HG03354 (cell line): ENCODE results near the gene TMEM82.
A peak's percentile ranks its signal among the peaks of the same experiment; 100 is the strongest.

Experiments
- ATAC-seq: cut with Tn5 transposase; IDR thresholded peaks from one replicate; pipeline ENCODE4 v1.9.1; 2021; ENCODE audit warnings: mild to moderate bottlenecking; ENCODE audit not compliant: unreplicated experiment, poor library complexity, severe bottlenecking

Gene TMEM82

DNA sequence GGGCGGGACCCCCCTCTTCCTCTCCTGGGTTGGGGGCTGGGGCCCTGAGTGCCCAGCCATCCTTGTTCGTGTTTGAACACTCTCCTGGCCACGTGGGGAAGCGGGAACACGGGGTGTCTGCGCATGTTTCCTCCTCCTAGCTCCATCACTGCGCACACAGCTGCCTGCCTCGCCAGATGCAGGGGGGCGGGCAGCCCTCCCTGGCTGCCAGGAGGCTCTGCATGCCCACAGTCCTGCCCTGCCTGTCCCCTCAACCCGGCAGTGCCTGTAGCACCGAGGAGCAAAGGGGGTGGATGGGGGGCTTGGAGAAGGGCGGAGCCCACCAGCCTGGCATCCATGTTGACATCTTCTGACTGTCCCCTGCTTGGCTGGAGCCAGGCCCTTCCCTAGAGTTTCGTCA, 8.0 kb upstream of the TMEM82 start:
- no peak for ATAC-seq

DNA sequence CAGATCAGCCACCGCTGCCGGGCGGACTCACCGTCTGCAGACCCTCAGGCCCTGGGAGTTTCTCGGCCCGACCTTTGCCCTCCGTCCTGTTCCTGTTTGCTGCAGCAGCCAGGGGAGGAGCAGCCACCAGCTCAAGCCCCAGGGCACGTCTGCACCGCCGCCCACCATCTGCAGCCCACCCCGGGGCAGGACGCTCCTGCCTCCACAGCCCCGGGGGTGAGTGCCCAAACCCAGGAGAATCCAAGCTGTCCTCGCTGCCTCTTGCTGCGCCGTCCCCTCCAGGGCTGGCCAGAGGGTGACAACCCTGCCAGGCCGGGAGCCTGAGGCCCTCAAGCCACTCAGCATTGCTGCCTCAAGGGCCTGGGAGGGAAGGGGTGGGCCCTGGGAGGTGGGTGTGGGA, 7.4 kb upstream of the TMEM82 start:
- no peak for ATAC-seq

- ATAC-seq: no peak
Observed at GRCh38 chr1:15735304-15736037, 6.8 kb upstream of the TMEM82 start.

GRCh38 chr1:15736038-15736891, 6.0 kb upstream of the TMEM82 start, which contains the start of gene SLC25A34:
Gene SLC25A34 (plus strand): TSS chr1:15736258. CDS start chr1:15736486, 228 bp downstream.
- no peak for ATAC-seq

DNA sequence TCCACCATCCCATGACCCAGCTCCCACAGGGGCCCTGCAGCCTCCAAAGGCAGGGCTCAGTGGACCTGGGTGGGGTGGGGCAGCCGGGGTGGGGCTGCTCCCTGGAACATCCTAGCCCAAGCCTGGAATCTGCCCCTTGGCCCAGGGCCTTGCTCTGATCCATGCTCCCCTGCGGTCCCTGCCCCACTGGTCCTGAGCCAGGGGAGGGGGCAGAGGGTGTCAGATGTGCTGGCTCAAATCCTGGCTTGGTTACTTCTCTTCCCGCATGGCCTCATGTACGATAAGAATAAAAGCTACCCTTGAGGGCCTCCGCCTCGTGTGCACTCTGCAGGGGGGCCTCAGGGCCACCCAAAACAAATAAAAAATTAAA, 5.4 kb upstream of the TMEM82 start:
- ATAC-seq: no peak

- ATAC-seq: no peak
Observed at GRCh38 chr1:15737324-15738319, 4.7 kb upstream of the TMEM82 start.

- ATAC-seq: no peak
Observed at GRCh38 chr1:15738416-15739113, 3.7 kb upstream of the TMEM82 start.

GRCh38 chr1:15739259-15739658, 3.0 kb upstream of the TMEM82 start:
- ATAC-seq: no peak

DNA sequence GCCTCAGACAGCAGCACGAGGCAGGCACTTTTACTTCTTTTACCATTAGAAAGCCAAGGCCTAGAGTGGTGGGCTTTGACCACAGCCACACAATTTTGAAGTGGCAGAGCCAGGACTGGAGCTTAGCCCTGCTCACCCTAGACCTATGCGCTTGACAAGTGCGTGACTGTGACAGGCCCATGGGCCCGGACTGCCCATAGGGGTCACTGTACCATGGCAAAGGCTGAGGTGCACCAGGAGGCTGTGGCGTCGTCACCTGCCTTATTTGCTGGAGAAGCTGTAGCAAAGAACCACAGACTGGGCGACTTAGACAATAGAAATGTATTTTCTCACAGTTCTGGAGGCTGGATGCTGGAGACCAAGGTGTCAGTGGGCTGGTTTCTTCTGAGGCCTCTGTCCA, 2.6 kb upstream of the TMEM82 start:
- no peak for ATAC-seq

GRCh38 chr1:15740924-15741850, 1.1 kb upstream of the TMEM82 start:
- peak; percentile 66 for ATAC-seq

DNA sequence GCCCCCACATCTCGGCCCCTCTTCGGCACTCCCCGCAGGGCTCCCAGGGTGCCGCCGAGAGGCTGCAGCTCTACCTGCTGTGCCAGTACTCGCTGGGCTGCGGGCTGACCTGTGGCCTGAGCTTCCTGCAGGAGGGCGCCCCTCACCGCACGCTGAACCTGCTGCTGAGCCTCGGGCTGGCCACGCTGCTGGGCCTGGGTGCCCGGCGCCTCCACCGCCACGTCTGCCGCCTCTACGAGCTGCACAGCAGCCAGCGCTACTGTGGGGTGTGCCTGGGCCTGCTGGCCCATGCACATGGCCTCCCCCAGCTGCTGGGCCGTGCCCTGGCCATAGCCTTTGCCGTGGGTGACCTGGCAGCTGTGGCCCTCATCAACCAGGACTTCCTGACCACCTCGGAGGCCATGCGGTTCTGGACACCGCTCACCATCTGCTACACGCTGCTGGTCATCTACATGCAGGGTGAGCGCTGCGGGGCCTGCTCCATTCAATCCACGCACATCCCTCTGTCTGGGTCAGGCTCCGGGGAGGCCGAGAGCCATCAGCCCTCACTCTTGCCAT, 1.9 kb downstream of the TMEM82 start:
- no peak for ATAC-seq

- ATAC-seq: no peak
Observed at GRCh38 chr1:15747378-15747777, 5.1 kb downstream of the TMEM82 start.

GRCh38 chr1:15748264-15748663, 6.0 kb downstream of the TMEM82 start:
- no peak for ATAC-seq

GRCh38 chr1:15748690-15749398, 6.5 kb downstream of the TMEM82 start:
- no peak for ATAC-seq

DNA sequence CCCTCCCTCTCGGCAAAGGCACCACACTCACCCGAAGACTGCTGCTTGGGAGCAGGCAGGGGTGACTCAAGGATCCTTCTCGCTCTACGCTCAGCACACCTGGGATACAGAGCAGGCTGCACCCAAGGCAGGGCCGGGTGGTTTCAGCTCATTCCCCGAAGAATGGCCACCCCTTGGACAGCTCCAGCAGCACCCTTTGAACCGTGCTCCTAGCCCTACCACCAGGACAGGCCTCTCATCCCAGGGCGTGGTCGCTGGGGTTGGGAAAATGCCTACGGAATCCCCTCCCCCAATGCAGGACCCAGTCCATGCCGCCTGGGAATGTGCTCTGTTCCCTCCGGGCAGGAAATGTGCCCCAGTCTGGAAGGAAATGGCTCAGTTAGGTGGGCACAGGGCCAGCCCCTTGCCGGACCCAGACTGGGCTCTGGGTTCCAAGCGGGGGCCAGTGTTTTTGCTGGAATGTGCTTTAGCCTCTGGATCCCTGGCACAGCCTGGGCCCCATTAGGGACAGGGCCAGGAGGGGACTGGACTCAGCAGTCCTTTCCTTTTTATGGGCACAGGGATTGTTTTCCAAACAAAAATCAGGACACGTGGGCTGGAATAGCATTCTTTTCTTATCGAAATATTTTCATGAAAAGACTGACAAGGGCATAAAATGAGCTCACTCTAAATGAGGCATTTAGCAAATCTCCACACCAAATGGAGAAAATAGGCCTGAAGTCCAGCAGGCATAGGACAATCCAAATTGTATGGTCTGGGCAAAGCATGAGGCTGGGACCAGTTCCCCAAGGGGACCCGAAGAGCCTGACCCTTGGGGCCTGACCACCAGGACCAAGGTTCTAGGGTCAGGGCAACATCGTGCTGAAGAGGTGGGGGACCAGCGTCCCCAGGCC, 7.3 kb downstream of the TMEM82 start:
- ATAC-seq: no peak

GRCh38 chr1:15750924-15751323, 8.6 kb downstream of the TMEM82 start:
- no peak for ATAC-seq
